HG03565 (cell line): ENCODE data around the gene FAM193B.

ENCODE experiments used
- ATAC-seq: cut with Tn5 transposase; IDR thresholded peaks from one replicate; pipeline ENCODE4 v1.9.1; 2021; ENCODE audit warnings: mild to moderate bottlenecking, moderate library complexity; ENCODE audit not compliant: unreplicated experiment

FAM193B gene

DNA sequence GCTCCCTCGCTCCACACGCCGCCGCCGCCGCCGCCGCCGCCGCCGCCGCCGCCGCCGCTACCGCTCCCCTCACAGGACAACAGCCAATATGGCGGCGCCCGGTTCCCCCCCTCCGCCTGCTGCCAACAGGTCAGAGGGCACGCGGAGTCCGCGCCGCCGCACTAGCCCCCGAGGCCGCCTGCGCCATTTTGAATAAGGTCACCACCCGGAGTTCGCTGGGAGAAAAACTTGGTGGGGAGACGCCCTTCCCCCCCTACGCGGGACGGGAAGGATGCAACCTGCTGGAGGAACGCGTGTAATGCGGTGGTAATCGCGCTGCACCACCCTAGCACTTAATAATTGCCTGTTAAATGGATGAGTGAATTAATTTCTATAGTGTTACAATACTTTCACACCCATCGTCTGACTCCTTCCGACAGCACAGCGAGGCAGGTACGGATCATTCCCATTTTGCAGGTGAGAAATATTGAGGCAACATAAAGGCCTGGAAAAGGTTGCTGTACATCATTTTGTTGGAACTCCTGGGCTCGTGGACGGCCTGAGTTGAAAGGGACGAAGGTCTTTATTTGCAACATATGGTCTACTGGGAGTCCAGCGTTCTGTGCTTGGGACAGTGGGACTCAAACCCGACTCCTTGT is at the start of gene FAM193B:
Gene FAM193B (minus strand): TSS at position 90 of the 638 bp plus-strand sequence. CDS start 105 bp downstream, outside the sequence.
- peak; percentile 79 for ATAC-seq

DNA sequence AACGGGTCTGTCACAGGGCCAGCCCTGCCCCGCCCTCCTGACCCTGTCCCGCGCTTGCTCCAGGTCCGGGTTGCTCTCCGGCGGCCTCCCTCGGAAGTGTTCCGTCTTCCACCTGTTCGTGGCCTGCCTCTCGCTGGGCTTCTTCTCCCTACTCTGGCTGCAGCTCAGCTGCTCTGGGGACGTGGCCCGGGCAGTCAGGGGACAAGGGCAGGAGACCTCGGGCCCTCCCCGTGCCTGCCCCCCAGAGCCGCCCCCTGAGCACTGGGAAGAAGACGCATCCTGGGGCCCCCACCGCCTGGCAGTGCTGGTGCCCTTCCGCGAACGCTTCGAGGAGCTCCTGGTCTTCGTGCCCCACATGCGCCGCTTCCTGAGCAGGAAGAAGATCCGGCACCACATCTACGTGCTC is 49.8 kb upstream of the FAM193B start:
- ATAC-seq: no peak

DNA sequence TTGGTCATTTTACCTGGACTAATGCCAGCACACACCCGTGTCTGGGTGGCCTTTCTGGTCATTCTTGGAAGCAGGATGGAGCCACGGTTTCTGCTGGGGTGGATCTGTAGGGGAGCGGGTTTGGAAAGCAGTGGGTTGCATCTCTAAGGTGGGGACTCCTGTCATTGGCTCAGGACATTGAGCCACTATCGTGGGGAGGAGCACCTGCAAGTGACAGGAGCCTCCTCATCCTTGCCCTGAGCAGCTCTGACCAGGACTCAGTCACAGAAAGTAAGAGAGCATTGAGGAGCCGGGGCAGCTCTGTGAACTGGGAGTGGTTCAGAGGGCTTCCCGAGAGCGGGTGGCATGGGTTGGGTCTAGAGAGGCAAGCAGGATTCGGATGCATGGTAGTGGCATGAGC is 49.3 kb upstream of the FAM193B start:
- ATAC-seq: no peak

DNA sequence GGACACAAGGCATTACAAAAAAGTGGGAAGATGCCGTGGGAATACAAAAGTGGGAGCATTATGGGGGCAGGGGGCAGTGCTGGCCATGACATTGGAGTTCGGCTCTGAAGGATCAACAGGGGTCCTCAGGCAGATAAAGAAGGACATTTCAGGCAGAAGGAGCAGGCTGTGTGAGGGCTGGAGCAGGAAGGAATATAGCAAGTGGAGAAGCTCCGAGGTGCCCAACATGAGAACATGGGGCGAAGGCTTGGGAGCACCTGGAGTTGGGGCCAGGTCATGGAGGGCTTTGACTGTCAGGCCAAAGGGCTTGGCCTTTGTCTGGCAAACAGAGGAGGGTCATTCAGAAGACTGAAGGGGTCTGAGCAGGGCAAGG is 48.1 kb upstream of the FAM193B start:
- no peak for ATAC-seq

DNA sequence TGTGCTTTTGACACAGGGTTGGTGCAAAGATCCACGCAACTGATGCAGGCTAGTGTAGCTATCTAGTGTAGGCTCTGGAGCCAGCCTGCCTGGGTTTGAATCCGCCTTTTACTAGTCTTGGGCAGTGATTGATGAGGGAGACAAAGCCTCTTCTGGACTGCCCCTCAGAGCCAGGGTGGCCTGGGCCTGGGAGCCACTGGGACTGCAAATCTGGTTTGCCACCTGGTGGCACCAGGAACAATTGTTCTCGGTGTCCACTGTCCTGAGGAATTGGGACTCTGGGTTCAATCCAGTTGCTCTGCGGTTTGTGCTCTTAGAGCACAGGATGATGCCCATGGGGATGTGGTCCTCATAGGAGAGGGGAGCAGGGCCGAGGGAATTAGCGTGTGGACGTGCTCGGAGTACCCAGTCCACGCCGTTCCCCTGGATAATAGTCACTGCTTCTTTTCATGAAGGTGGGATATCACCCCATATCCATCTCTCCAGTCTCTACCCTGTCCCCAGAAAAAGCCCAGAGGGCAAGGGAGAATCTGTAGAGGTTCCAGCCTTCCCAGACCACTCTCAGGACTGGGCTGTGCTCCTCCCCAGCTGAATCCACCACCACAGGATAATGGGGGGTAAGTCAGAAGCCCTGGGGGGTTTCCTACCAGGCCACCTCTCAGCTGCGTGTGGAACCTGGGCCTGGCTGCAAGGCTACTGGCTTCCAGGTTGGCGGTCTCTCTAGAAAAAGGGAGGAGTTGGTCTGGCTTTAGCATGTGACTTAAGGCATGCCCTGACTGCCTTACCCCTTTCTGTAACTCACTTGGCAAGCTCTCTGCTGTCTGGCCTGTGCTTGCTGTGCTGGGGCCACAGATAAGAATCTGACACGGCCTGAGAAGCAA is 47.5 kb upstream of the FAM193B start:
- no peak for ATAC-seq

DNA sequence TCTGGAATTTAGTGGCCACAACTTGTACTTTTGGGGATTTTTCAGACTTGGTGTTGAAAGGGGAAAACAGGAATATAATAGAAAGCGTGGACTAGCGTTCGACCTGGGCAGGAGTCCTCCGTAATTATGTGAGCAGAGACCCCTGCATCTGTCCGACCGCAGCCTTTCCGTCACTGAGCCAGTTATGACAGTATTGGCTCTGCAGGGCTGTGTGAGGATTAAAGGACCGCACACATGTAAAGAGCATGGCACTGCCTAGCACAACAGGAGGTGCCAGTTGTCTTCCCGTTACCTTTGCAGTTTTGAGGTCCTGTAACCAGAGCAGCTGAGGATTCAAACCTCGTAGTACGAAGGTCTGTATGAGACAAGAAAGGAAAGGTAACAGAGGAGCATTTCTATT is 46.8 kb upstream of the FAM193B start:
- no peak for ATAC-seq

DNA sequence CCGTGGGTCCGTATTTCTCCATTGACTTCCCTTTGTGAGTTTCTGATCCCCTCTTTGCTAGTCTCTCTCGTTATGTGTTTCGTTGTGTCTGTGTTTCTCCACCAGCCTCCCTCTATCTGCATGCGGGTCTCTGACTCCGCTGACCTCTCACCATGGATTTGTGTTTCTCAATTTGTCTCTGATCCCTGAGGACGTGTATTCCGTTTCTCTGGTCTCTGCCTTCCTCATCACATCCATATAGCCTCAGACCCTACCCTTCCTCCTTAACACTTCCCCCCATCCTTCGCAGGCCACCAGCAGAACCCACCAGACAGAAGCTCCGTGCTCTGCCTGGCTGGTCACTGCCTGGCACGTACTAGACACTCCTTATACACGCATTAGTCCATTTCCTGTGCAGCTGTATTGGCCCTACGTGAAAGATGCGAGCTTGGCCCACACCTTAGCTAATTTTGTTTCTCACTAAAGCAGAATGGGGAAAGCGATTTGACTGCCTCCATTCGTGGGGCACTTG is 46.2 kb upstream of the FAM193B start:
- ATAC-seq: peak; percentile 2

DNA sequence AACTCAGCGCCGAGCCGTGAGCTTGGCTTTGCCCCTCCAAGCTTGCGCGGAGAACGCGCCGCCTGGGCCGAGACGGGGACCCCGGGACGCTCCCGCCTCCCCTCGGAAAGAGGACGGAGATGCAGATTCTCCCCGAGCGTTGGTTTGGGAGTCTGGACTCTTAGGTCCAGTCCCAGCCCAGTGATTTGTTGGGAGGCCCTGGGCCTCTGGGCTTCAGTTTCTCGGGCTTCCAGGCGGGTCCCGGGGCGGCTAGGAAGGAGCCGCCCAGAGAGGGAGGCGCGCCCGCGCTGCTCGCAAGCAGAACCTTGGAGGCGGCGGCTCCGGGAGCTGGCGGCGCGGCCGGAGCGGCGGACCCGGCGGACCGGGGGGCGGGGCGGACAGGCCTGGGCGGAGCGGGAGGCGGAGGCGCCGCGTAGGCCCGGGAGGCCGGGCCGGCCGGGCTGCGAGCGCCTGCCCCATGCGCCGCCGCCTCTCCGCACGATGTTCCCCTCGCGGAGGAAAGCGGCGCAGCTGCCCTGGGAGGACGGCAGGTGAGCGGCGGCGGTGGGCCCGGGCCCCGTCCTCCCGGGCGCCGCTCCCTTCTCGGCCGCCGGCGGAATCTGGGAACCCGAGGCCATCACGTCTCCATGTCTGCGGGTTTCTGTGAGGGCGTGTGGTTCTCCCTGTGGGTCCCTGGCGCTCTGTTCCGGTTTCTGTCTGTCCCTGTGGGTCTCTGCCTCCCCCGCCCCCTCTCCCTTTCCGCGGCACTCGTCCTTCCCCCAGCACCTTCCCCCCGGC is 45.6 kb upstream of the FAM193B start, which contains the start of gene B4GALT7:
Gene B4GALT7 (plus strand): TSS at position 402 of the 777 bp plus-strand sequence. CDS start 79 bp downstream, at position 481.
- peak; percentile 86 for ATAC-seq

DNA sequence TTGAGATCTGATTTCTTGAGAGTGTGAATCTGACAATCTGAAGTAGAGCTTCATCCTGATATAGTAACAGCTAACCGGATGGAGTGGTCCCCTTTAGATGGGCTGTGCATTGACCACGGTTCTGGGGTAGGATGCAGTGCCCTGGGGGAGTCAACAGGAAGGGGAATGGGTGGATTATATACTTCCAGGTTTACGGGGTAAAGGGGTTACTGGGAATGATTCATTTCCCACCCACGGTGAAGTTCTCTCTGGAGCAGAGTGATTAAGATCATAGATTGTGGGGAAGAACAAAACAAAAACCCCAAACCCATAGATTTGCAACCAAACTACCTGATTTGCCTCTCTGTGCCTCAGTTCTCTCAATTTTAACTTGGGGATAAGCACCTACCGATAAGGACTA is 44.1 kb upstream of the FAM193B start:
- no peak for ATAC-seq

DNA sequence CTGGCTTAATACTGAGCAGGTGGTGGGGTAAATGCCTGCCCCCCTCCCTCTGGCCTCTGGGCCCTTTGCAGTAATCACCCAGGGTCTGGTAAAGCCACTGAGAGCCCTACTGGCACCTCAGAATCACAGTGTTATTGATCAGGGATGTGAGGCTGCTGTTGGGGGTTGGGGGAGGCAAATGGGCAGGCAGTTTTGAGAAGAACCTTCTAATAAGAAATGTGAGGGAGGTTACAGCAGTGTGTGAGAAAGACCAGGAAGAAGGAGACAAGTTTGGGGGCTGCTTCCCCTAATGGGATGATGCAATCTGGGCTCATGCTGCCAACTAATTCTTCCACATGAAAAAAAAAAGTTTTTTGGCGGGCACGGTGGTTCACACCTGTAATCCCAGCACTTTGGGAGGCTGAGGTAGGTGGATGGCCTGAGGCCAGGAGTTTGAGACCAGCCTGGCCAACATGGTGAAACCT is 42.4 kb upstream of the FAM193B start:
- ATAC-seq: no peak

DNA sequence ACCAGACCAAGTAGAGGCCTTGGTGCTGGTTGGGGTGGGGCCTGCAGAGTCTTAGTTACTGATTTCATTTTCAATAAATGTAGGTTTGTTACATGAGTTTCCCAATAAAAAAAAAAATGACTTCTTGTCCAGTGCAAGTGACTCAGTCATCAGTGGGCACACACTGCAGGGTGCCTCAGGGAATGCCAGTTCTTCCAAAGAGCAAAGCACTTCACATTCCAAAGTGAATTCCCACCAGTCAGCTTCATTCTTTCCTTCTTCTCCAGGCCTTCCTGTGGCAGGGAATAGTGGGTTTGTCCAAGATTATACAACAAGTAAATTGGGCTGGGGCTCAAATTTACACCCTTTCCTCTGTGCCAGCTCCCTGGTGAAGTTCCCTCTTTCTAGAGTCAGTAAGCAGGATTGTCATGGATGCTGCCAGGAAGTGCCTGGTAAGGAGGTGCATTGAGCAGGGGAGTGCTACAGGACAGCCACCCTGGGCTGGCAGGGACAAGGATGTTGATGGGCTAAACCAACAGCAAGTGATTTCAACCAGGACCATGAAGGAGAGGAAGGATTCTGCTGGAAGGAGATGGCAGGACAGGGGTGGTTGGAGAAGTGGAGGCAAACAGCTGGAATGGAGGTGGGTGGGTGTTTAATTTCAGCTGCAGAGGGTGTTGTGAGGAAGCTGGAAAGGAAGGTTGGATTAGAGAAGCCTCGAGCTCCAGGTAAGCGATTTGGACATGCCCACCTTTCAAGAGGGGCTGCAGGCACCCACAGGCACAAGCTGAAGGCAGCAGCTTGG is 41.8 kb upstream of the FAM193B start:
- no peak for ATAC-seq

DNA sequence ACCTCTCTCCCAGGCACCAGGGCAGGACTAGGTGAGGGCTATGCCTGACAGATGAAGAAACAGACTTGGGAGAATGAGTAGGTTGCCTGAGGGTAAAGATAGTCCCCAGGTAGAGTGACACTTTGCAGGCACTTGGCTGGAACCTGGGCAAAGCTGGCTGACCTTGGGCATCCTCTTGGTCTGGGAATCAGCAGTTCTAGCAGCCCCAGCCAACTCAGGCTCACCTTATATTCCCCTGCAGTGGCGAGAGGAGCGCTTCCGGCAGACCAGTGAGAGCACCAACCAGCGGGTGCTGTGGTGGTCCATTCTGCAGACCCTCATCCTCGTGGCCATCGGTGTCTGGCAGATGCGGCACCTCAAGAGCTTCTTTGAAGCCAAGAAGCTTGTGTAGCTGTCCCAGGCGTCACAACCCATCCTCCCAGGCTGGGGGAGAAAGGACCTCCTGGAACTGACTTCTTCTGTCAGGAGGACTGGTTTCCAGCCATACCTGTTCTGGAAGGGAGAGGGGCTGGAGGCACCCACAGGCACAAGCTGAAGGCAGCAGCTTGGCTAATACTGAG is 40.7 kb upstream of the FAM193B start:
- ATAC-seq: no peak

DNA sequence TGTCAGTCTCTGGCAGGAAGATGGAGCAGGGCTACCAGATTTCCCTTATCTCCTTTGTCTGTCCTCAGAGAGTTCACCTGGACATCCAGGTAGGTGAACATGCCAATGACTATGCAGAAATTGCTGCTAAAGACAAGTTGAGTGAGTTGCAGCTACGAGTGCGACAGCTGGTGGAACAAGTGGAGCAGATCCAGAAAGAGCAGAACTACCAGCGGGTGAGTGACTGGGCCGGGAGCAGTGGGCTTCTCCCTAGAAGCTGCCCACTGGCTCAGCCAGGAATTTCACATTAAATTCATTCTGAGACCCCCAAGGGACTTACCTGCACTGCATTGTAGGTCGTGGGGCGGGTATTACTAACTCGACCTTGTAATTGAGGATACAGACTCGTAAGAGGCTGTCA is 39.7 kb upstream of the FAM193B start:
- no peak for ATAC-seq

DNA sequence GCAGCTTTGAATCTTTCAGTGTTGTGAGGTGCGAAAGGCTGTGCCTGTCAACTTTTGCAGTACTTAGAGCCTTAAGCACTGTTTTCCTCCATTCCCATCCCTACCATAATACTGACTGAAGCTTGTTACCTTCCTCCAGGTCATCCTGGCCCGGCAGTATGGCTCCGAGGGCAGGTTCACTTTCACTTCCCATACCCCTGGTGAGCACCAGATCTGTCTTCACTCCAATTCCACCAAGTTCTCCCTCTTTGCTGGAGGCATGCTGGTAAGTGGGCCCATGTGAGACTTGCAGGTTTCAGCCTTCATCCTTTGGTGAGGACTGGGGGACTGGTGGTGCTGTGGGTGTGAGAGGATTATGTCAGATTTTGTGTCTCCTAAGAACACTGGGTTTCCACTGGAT is 39.1 kb upstream of the FAM193B start:
- ATAC-seq: no peak

DNA sequence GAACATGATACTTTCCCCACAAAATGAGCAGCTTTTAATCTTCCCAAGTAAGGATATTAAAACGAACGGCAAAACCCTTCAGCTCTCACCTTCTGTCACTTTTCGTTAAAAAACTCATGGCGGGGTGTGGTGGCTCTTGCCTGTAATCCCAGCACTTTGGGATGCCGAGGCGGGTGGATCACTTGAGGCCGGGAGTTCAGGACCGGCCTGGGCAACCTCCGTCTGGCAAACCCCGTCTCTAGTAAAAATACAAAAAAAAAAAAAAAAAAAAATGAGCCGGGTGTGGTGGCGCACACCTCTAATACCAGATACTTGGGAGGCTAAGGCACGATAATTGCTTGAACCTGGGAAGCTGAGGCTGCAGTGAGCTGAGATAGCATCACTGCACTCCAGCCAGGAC is 38.5 kb upstream of the FAM193B start:
- ATAC-seq: no peak

DNA sequence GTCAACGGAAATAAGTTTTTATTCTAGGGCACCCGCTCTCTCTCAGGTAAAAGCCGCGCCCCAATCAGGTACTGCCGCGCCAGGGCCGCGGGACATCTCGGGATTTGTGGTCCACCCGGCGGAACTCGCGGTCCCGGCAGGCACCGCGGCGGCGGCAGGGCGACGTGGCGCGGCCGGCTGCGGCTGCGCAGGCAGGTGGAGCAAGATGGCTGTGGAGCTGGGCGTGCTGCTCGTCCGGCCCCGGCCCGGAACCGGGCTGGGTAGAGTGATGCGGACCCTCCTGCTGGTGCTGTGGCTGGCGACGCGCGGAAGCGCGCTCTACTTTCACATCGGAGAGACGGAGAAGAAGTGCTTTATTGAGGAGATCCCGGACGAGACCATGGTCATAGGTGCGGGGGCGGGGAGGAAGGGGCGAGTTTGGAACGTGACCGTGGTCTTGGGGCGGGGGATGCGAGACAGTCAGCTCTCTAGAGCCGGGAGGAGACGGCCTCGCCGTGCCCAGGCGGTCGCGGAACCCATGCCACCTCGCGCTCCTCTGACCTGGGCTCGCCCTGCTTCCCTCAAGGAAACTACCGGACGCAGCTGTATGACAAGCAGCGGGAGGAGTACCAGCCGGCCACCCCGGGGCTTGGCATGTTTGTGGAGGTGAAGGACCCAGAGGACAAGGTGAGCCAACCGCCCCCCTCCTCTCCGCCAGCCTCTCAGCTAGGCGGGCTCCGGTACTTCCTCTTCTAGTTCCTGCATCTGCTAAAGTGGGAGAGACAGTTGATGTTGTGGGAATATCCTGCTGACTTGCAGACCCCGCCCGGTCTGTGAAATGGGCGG is 37.9 kb upstream of the FAM193B start, which contains the start of gene TMED9:
Gene TMED9 (plus strand): TSS at position 194 of the 825 bp plus-strand sequence. CDS start 12 bp downstream, at position 206.
- ATAC-seq: peak; percentile 92

DNA sequence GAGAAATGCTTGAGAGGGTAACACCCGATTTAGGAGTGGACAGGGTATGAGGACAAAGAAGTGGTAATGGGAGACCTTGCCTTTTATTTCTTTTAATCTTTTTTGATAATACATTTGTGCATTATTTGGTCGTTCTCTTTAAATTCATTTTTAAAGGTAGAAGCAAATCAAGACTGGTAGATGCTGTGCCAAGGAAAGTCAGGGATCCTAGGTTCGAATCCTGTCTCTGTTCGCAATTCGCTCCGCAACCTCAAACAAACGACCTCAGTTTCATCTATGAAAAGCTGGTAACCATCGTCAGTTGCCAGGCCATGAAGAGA is 37.3 kb upstream of the FAM193B start:
- ATAC-seq: no peak

DNA sequence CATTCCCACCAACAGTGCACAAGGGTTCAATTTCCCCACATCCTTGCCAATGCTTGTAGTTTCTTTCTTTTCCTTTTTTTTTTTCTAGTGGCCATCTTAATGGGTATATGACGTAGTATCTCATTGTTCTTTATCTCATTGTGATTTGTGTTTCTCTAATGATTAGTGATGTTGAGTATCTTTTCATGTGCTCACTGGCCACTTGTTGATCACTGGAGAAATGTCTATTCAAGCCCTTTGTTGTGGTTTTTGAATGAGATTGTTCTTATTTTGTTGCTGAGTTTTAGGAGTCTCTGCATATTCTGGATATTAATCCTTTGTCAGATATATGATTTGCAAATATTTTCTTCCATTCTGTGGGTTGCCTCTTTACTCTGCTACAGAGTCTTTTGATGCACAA is 36.0 kb upstream of the FAM193B start:
- ATAC-seq: no peak

DNA sequence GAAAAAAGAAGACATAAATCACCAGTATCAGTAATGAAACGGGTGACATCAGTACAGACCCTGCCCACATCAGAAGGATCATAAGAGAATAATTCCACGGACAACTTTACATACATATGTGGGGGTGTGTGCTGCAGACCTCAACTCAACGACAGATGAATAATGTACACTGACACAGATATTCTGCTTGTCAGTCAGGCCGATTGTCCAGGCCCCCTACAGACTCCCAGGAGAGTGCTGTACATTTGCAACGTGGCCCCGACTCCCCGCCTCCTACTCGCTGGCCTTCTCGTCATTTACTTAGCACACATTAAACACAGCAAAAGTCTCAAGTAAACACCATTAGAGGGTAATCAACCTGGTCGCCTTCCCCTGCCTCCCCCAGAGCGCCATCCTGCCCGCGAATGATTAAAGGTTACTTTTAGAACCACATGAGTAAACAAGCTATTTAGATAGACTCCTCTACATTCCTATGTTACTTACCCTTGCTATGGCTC is 34.1 kb upstream of the FAM193B start:
- ATAC-seq: no peak
